ENCODE data around the gene GPN2. TPM values are rescaled to one million over a fixed set of nuclear protein-coding genes. Genes with fewer than 3 reads are reported as not detected.

The GPN2 gene
- total and polyA plus RNA-seq, 9 of the 15 experiments (the other 6 are each of a cell fraction or from before 2014, with no cell fraction given), result 9.9 to 58.8 (median 20.4) TPM

DNA sequence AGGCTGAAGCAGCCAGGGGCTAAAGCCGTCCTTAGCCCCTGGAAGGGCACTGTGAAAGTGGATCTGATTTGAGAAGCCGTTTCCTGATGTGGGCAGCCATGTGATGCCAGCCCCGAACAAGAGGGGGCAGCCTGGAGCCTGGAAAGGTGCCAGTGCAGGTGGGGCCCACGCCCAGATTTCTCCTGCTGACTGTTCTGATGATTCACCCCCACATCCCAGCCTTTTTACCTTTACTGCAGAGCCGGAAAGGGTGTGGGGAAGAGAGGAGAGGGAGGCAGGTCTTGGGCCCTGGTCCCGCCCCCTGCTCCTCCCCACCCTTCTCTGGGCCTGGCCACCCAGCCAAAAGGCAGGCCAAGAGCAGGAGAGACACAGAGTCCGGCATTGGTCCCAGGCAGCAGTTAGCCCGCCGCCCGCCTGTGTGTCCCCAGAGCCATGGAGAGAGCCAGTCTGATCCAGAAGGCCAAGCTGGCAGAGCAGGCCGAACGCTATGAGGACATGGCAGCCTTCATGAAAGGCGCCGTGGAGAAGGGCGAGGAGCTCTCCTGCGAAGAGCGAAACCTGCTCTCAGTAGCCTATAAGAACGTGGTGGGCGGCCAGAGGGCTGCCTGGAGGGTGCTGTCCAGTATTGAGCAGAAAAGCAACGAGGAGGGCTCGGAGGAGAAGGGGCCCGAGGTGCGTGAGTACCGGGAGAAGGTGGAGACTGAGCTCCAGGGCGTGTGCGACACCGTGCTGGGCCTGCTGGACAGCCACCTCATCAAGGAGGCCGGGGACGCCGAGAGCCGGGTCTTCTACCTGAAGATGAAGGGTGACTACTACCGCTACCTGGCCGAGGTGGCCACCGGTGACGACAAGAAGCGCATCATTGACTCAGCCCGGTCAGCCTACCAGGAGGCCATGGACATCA lies 27.1 kb downstream of the GPN2 start, which contains the start of gene SFN (continued):
- TF ChIP-seq, protein P1, sequence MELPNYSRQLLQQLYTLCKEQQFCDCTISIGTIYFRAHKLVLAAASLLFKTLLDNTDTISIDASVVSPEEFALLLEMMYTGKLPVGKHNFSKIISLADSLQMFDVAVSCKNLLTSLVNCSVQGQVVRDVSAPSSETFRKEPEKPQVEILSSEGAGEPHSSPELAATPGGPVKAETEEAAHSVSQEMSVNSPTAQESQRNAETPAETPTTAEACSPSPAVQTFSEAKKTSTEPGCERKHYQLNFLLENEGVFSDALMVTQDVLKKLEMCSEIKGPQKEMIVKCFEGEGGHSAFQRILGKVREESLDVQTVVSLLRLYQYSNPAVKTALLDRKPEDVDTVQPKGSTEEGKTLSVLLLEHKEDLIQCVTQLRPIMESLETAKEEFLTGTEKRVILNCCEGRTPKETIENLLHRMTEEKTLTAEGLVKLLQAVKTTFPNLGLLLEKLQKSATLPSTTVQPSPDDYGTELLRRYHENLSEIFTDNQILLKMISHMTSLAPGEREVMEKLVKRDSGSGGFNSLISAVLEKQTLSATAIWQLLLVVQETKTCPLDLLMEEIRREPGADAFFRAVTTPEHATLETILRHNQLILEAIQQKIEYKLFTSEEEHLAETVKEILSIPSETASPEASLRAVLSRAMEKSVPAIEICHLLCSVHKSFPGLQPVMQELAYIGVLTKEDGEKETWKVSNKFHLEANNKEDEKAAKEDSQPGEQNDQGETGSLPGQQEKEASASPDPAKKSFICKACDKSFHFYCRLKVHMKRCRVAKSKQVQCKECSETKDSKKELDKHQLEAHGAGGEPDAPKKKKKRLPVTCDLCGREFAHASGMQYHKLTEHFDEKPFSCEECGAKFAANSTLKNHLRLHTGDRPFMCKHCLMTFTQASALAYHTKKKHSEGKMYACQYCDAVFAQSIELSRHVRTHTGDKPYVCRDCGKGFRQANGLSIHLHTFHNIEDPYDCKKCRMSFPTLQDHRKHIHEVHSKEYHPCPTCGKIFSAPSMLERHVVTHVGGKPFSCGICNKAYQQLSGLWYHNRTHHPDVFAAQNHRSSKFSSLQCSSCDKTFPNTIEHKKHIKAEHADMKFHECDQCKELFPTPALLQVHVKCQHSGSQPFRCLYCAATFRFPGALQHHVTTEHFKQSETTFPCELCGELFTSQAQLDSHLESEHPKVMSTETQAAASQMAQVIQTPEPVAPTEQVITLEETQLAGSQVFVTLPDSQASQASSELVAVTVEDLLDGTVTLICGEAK (IDR thresholded peaks at IDR 0.05), result no peak
- TF ChIP-seq, protein P1 (CRISPR knock-in tag; IDR thresholded peaks at IDR 0.05), result no peak
- TF ChIP-seq, protein P2, sequence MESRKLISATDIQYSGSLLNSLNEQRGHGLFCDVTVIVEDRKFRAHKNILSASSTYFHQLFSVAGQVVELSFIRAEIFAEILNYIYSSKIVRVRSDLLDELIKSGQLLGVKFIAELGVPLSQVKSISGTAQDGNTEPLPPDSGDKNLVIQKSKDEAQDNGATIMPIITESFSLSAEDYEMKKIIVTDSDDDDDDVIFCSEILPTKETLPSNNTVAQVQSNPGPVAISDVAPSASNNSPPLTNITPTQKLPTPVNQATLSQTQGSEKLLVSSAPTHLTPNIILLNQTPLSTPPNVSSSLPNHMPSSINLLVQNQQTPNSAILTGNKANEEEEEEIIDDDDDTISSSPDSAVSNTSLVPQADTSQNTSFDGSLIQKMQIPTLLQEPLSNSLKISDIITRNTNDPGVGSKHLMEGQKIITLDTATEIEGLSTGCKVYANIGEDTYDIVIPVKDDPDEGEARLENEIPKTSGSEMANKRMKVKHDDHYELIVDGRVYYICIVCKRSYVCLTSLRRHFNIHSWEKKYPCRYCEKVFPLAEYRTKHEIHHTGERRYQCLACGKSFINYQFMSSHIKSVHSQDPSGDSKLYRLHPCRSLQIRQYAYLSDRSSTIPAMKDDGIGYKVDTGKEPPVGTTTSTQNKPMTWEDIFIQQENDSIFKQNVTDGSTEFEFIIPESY (CRISPR knock-in tag; IDR thresholded peaks at IDR 0.05), result peak; percentile 22; the same call in 1 of the 2 replicates
- TF ChIP-seq, protein P3, sequence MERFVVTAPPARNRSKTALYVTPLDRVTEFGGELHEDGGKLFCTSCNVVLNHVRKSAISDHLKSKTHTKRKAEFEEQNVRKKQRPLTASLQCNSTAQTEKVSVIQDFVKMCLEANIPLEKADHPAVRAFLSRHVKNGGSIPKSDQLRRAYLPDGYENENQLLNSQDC (CRISPR knock-in tag; IDR thresholded peaks at IDR 0.05), result no peak
- TF ChIP-seq CBFA2T2 (conservative IDR thresholded peaks at IDR 0.05), result peak; percentile 32; the same call in 1 of the 2 replicates
- TF ChIP-seq HNRNPH1 (optimal IDR thresholded peaks at IDR 0.05; ENCODE audit: low read depth, low read length), result no peak
- TF ChIP-seq KDM5B (IDR thresholded peaks at IDR 0.05; ENCODE audit: insufficient replicate concordance, low read depth, low read length), result no peak
- no peak for TF ChIP-seq PURB (CRISPR knock-in tag; IDR thresholded peaks at IDR 0.05; ENCODE audit: low read depth)
- no peak for TF ChIP-seq BRD4 (IDR thresholded peaks at IDR 0.05)
- TF ChIP-seq, protein P4, sequence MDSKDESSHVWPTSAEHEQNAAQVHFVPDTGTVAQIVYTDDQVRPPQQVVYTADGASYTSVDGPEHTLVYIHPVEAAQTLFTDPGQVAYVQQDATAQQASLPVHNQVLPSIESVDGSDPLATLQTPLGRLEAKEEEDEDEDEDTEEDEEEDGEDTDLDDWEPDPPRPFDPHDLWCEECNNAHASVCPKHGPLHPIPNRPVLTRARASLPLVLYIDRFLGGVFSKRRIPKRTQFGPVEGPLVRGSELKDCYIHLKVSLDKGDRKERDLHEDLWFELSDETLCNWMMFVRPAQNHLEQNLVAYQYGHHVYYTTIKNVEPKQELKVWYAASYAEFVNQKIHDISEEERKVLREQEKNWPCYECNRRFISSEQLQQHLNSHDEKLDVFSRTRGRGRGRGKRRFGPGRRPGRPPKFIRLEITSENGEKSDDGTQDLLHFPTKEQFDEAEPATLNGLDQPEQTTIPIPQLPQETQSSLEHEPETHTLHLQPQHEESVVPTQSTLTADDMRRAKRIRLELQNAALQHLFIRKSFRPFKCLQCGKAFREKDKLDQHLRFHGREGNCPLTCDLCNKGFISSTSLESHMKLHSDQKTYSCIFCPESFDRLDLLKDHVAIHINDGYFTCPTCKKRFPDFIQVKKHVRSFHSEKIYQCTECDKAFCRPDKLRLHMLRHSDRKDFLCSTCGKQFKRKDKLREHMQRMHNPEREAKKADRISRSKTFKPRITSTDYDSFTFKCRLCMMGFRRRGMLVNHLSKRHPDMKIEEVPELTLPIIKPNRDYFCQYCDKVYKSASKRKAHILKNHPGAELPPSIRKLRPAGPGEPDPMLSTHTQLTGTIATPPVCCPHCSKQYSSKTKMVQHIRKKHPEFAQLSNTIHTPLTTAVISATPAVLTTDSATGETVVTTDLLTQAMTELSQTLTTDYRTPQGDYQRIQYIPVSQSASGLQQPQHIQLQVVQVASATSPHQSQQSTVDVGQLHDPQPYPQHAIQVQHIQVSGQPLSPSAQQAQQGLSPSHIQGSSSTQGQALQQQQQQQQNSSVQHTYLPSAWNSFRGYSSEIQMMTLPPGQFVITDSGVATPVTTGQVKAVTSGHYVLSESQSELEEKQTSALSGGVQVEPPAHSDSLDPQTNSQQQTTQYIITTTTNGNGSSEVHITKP (IDR thresholded peaks at IDR 0.05; ENCODE audit: partially characterized antibody), result no peak
- TF ChIP-seq PRMT5 (CRISPR knock-in tag; IDR thresholded peaks at IDR 0.05), result no peak
- TF ChIP-seq RNF2 (IDR thresholded peaks at IDR 0.05), result no peak

Data from K562 (cell line).